HEK293 (cell line): ENCODE measurements around the gene ZNF253.

Experiments
- CTCF ChIA-PET: fragments of 350-600 bp; formaldehyde crosslinking; extraction: SDS; loops from one replicate; lab custom pipeline; 2021; ENCODE audit warnings: antibody characterized with exemption; lab: Yijun Ruan, JAX
- POLR2A ChIA-PET: fragments of 300-600 bp; formaldehyde crosslinking; extraction: SDS; loops from one replicate; lab custom pipeline; 2020; ENCODE audit warnings: antibody characterized with exemption, inconsistent platforms; lab: Yijun Ruan, JAX
- H3K27ac ChIP-seq: fragments of 200-500 bp; sonication (Bioruptor generic); 2 replicates; pipeline ENCODE4 v1.5.1; 2014; ENCODE audit warnings: low read depth, low read length, control low read depth, inconsistent platforms; ENCODE audit errors: extremely low read depth
- H3K36me3 ChIP-seq, 2 experiments: fragments of 200-500 bp in 1 of 2; sonication (Bioruptor generic) in 1 of 2; 1 replicate in 1 of 2; 2 replicates in 1 of 2; pipeline ENCODE4 v1.5.1; 2014 to 2017; ENCODE audit warnings: inconsistent platforms in 2 of 2, low read length in 2 of 2; ENCODE audit not compliant: control insufficient read depth in 2 of 2, insufficient read depth in 1 of 2
- H3K4me1 ChIP-seq: fragments of 200-500 bp; sonication (Bioruptor generic); 2 replicates; pipeline ENCODE4 v1.5.1; 2014; ENCODE audit warnings: mild to moderate bottlenecking, low read length, inconsistent platforms; ENCODE audit not compliant: control insufficient read depth, insufficient read depth
- H3K4me3 ChIP-seq: 2 replicates; pipeline ENCODE4 v1.5.1; 2011; ENCODE audit warnings: low read depth, mild to moderate bottlenecking, control low read depth, low read length, moderate library complexity
- H3K9me3 ChIP-seq: fragments of 200-500 bp; sonication (Bioruptor generic); 2 replicates; pipeline ENCODE4 v1.5.1; 2014; ENCODE audit warnings: low read depth, low read length, inconsistent platforms; ENCODE audit not compliant: control insufficient read depth, insufficient read depth
- BCL11A ChIP-seq: fragments of 450-650 bp; formaldehyde crosslinking; IDR thresholded peaks from 2 replicates; pipeline ENCODE4 v1.5.1; 2016; ENCODE audit warnings: low read depth, missing biosample characterization, missing genetic modification characterization
- EGR2 ChIP-seq: fragments of 450-650 bp; formaldehyde crosslinking; IDR thresholded peaks from 2 replicates; pipeline ENCODE4 v1.5.1; 2016; ENCODE audit warnings: low read depth, missing biosample characterization, missing genetic modification characterization
- HOXD13 ChIP-seq: sonication (generic); formaldehyde crosslinking; IDR thresholded peaks from 2 replicates; pipeline ENCODE4 v1.8.0; 2022; ENCODE audit warnings: missing genetic modification reagents, borderline replicate concordance
- MZF1 ChIP-seq: fragments of 450-650 bp; formaldehyde crosslinking; IDR thresholded peaks from 2 replicates; pipeline ENCODE4 v1.5.1; 2017; ENCODE audit warnings: missing biosample characterization, missing genetic modification characterization, borderline replicate concordance
- PRDM2 ChIP-seq: fragments of 450-650 bp; formaldehyde crosslinking; IDR thresholded peaks from 2 replicates; pipeline ENCODE4 v1.5.1; 2016; ENCODE audit warnings: missing biosample characterization, missing genetic modification characterization, borderline replicate concordance
- REPIN1 ChIP-seq: fragments of 450-650 bp; formaldehyde crosslinking; IDR thresholded peaks from 2 replicates; pipeline ENCODE4 v1.5.1; 2017; ENCODE audit warnings: missing biosample characterization, missing genetic modification characterization, low read depth
- SETDB1 ChIP-seq: IDR thresholded peaks from one replicate; pipeline ENCODE4 v1.6.1; 2017; ENCODE audit warnings: mild to moderate bottlenecking, low read length, moderate library complexity, mixed read lengths; ENCODE audit not compliant: insufficient read length
- SP2 ChIP-seq: fragments of 450-650 bp; formaldehyde crosslinking; IDR thresholded peaks from 2 replicates; pipeline ENCODE4 v1.5.1; 2016; ENCODE audit warnings: missing biosample characterization, missing genetic modification characterization
- TRIM28 ChIP-seq: IDR thresholded peaks from 2 replicates; pipeline ENCODE4 v1.6.1; 2011; ENCODE audit warnings: low read length, control low read depth, borderline replicate concordance
- ZBTB10 ChIP-seq: fragments of 450-650 bp; formaldehyde crosslinking; IDR thresholded peaks from 2 replicates; pipeline ENCODE4 v1.5.1; 2016; ENCODE audit warnings: missing biosample characterization, missing genetic modification characterization
- ZBTB11 ChIP-seq: fragments of 450-650 bp; formaldehyde crosslinking; conservative IDR thresholded peaks from 2 replicates; pipeline ENCODE4 v1.5.1; 2016; ENCODE audit warnings: low read depth, missing biosample characterization, missing genetic modification characterization
- ZFP3 ChIP-seq: fragments of 450-650 bp; formaldehyde crosslinking; IDR thresholded peaks from 2 replicates; pipeline ENCODE4 v1.5.1; 2016; ENCODE audit warnings: low read depth, missing biosample characterization, missing genetic modification characterization
- ZNF140 ChIP-seq: fragments of 450-650 bp; formaldehyde crosslinking; IDR thresholded peaks from 2 replicates; pipeline ENCODE4 v1.5.1; 2016; ENCODE audit warnings: missing biosample characterization, missing genetic modification characterization
- ZNF18 ChIP-seq: fragments of 450-650 bp; formaldehyde crosslinking; IDR thresholded peaks from 2 replicates; pipeline ENCODE4 v1.5.1; 2016; ENCODE audit warnings: missing biosample characterization, missing genetic modification characterization
- ZNF221 ChIP-seq: fragments of 450-650 bp; formaldehyde crosslinking; IDR thresholded peaks from 2 replicates; pipeline ENCODE4 v1.5.1; 2017; ENCODE audit warnings: missing biosample characterization, missing genetic modification characterization, borderline replicate concordance
- ZNF248 ChIP-seq: fragments of 450-650 bp; formaldehyde crosslinking; IDR thresholded peaks from 2 replicates; pipeline ENCODE4 v1.5.1; 2017; ENCODE audit warnings: missing biosample characterization, missing genetic modification characterization
- ZNF274 ChIP-seq, 2 experiments: fragments of 200-500 bp in 1 of 2; fragments of 450-650 bp in 1 of 2; sonication (Bioruptor generic) in 1 of 2; formaldehyde crosslinking in 1 of 2; IDR thresholded peaks; 2 replicates each; pipeline versions ENCODE4 v1.5.1 to v1.6.1; 2014 to 2016; ENCODE audit warnings: borderline replicate concordance in 1 of 2, inconsistent platforms in 1 of 2, low read length in 1 of 2, missing biosample characterization in 1 of 2, missing genetic modification characterization in 1 of 2
- ZNF404 ChIP-seq: fragments of 450-650 bp; formaldehyde crosslinking; IDR thresholded peaks from 2 replicates; pipeline ENCODE4 v1.5.1; 2017; ENCODE audit warnings: missing biosample characterization, missing genetic modification characterization
- ZNF544 ChIP-seq: fragments of 450-650 bp; formaldehyde crosslinking; IDR thresholded peaks from 2 replicates; pipeline ENCODE4 v1.5.0; 2017; ENCODE audit warnings: missing biosample characterization, missing genetic modification characterization
- ZNF658 ChIP-seq: fragments of 450-650 bp; formaldehyde crosslinking; IDR thresholded peaks from 2 replicates; pipeline ENCODE4; 2016; ENCODE audit warnings: missing biosample characterization, missing genetic modification characterization
- ZNF664 ChIP-seq: fragments of 450-650 bp; formaldehyde crosslinking; IDR thresholded peaks from 2 replicates; pipeline ENCODE4 v1.5.1; 2016; ENCODE audit warnings: missing biosample characterization, missing genetic modification characterization

Gene ZNF253

GRCh38 chr19:19835560-19836038 is 30.1 kb upstream of the ZNF253 start:
- no peaks in the 10 kb centered on the region for H3K4me1 ChIP-seq
- no peaks in the 10 kb centered on the region for H3K9me3 ChIP-seq
- H3K36me3 ChIP-seq: no peaks in the 10 kb centered on the region
- ChIA-PET POLR2A (no interaction called here), CTCF (no interaction called here)
- no peak overlapping the region for H3K27ac ChIP-seq
- no peak overlapping the region for H3K4me3 ChIP-seq
- TF ChIP-seq ZNF274 (IDR thresholded peaks at IDR 0.05; ENCODE audit: low read length): 0 out of 2 replicates have a peak, but pooled peaks have one; percentile 9
- peak; percentile 85; the same call in 1 of the 2 replicates for TF ChIP-seq ZNF274 (tag by site-specific recombination; IDR thresholded peaks at IDR 0.05; ENCODE audit: borderline replicate concordance)
- no peak for TF ChIP-seq ZNF140
- TF ChIP-seq SETDB1: peak; percentile 97
- TF ChIP-seq TRIM28: peak; percentile 77; the same call in 1 of the 2 replicates
- TF ChIP-seq ZNF18 (tag by site-specific recombination): no peak

- H3K9me3 ChIP-seq: no peaks in the 10 kb centered on the region
- ChIA-PET POLR2A (no interaction called here), CTCF (interaction anchor here (0.7 kb wide), 1 partner anchor 17 kb away, joined by 3 read pairs; no protein-coding TSS in a partner anchor)
- no peaks in the 10 kb centered on the region for H3K36me3 ChIP-seq
- no peak overlapping the region for H3K4me3 ChIP-seq
- H3K27ac ChIP-seq: no peak overlapping the region
- H3K4me1 ChIP-seq: no peaks in the 10 kb centered on the region
- TF ChIP-seq PRDM2 (tag by site-specific recombination) (no peak), ZFP3 (tag by site-specific recombination) (no peak), EGR2 (tag by site-specific recombination) (no peak), HOXD13 (CRISPR knock-in tag) (no peak), ZNF658 (no peak), SETDB1 (no peak), ZNF544 (no peak), ZNF664 (tag by site-specific recombination) (no peak), REPIN1 (no peak), ZNF248 (tag by site-specific recombination) (no peak), ZNF221 (tag by site-specific recombination) (no peak), ZBTB11 (no peak), SP2 (tag by site-specific recombination) (no peak), ZNF404 (tag by site-specific recombination) (no peak), MZF1 (tag by site-specific recombination) (no peak), ZBTB10 (tag by site-specific recombination) (no peak), BCL11A (no peak)
Measured at GRCh38 chr19:19847781-19848180, 17.9 kb upstream of the ZNF253 start.
